SJCRH30 (cell line): ENCODE results near the gene UCHL5. TPM values are rescaled to one million over a fixed set of nuclear protein-coding genes. Genes with fewer than 3 reads are reported as not detected.

Source experiments
- DNase-seq, 2 experiments: peaks; one replicate each; pipeline ENCODE4 v3.0.0-alpha.2; 2015 to 2020
- H3K27ac ChIP-seq: fragments of 250-450 bp; sonication (Bioruptor Pico); 2 replicates; pipeline ENCODE4 v1.5.1; 2020; ENCODE audit warnings: mild to moderate bottlenecking, moderate library complexity
- H3K27me3 ChIP-seq: fragments of 250-450 bp; sonication (Bioruptor Pico); 2 replicates; pipeline ENCODE4 v1.5.1; 2020; ENCODE audit warnings: mild to moderate bottlenecking, moderate library complexity
- H3K36me3 ChIP-seq: fragments of 250-450 bp; sonication (Bioruptor Pico); 2 replicates; pipeline ENCODE4 v1.5.1; 2020; ENCODE audit warnings: mild to moderate bottlenecking, moderate library complexity
- H3K4me1 ChIP-seq: fragments of 250-450 bp; sonication (Bioruptor Pico); 2 replicates; pipeline ENCODE4 v1.5.1; 2020; ENCODE audit warnings: mild to moderate bottlenecking, moderate library complexity
- H3K4me3 ChIP-seq: fragments of 250-450 bp; sonication (Bioruptor Pico); 2 replicates; pipeline ENCODE4 v1.5.1; 2020; ENCODE audit warnings: mild to moderate bottlenecking, moderate library complexity
- H3K9me3 ChIP-seq: fragments of 250-450 bp; sonication (Bioruptor Pico); replicated peaks from 2 replicates; pipeline ENCODE4 v1.5.1; 2020; ENCODE audit warnings: mild to moderate bottlenecking, moderate library complexity
- total RNA-seq: library from RNA; depleted of rRNA; stranded (reverse); fragments of >200 nt; shearing (Covaris generic); gene quantifications from 2 replicates; pipeline ENCODE4 v1.2.3, GENCODE V29; 2014; rRNA removed

UCHL5 gene
- total RNA-seq, 1 experiment from 2014 or later, result 42.2 TPM

GRCh38 chr1:192974701-192975100 lies 84.5 kb downstream of the UCHL5 start:
- no peak for DNase-seq
- Histone ChIP-seq H3K36me3 (no peaks in the 10 kb centered on the region), H3K4me3 (no peak overlapping the region), H3K27me3 (no peaks in the 10 kb centered on the region), H3K4me1 (no peaks in the 10 kb centered on the region), H3K9me3 (no peaks in the 10 kb centered on the region), H3K27ac (no peak overlapping the region)

GRCh38 chr1:192973988-192974387 lies 85.2 kb downstream of the UCHL5 start:
- H3K4me3 ChIP-seq, result no peak overlapping the region
- no peak overlapping the region for H3K27ac ChIP-seq
- H3K4me1 ChIP-seq, result no peaks in the 10 kb centered on the region
- no peaks in the 10 kb centered on the region for H3K27me3 ChIP-seq
- DNase-seq, result no peak
- no peaks in the 10 kb centered on the region for H3K9me3 ChIP-seq
- H3K36me3 ChIP-seq, result no peaks in the 10 kb centered on the region

DNA sequence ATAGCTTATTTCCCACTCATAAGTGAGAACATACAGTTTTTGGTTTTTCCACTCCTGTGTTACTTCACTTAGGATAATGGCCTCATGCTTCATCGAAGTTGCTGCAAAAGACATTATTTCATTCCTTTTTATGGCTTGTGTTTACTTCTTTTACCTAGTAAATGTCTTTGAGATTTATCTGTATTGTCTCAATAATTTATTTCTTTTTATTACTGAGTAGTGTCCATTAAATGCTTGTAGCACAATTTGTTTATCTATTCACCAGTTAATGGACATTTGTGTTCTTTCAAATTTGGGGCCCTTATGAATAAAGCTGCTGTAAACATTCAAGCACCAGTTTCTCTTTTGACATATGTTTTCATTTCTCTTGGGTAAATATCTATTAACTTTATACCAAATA lies 86.0 kb downstream of the UCHL5 start:
- no peaks in the 10 kb centered on the region for H3K27me3 ChIP-seq
- H3K27ac ChIP-seq, result no peak overlapping the region
- DNase-seq, result no peak
- H3K4me3 ChIP-seq, result no peak overlapping the region
- no peaks in the 10 kb centered on the region for H3K9me3 ChIP-seq
- no peaks in the 10 kb centered on the region for H3K4me1 ChIP-seq
- no peaks in the 10 kb centered on the region for H3K36me3 ChIP-seq

- Histone ChIP-seq H3K27me3 (no peaks in the 10 kb centered on the region), H3K4me1 (no peaks in the 10 kb centered on the region), H3K36me3 (no peaks in the 10 kb centered on the region), H3K4me3 (no peak overlapping the region), H3K27ac (no peak overlapping the region), H3K9me3 (no peaks in the 10 kb centered on the region)
- no peak for DNase-seq
Measured at GRCh38 chr1:192969091-192969490, 90.1 kb downstream of the UCHL5 start.

GRCh38 chr1:192968323-192968722 lies 90.8 kb downstream of the UCHL5 start:
- Histone ChIP-seq H3K27ac (no peak overlapping the region), H3K27me3 (no peaks in the 10 kb centered on the region), H3K9me3 (no peaks in the 10 kb centered on the region), H3K4me1 (no peaks in the 10 kb centered on the region), H3K4me3 (no peak overlapping the region), H3K36me3 (no peaks in the 10 kb centered on the region)
- no peak for DNase-seq

DNA sequence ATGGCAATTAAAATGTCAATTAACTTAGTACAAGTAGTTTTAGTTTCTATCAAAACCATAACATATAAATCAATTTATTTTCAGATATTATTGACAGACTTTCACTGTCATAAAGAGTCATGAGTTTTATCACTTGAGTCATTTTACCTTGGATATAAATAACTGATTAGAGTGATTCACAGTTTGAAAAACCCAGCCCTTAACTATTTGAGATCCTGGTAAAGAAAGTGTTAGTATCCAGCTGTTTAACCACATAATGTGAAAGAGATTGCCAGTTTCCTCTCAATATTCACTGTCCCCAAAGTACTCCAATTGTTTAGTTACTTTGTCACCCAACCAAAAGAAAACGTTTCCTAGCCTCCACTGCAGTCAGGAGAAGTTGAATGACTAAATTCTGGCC lies 91.3 kb downstream of the UCHL5 start:
- Histone ChIP-seq H3K27ac (no peak overlapping the region), H3K27me3 (no peaks in the 10 kb centered on the region), H3K4me1 (no peaks in the 10 kb centered on the region), H3K4me3 (no peak overlapping the region), H3K9me3 (no peaks in the 10 kb centered on the region), H3K36me3 (no peaks in the 10 kb centered on the region)
- DNase-seq, result no peak

DNA sequence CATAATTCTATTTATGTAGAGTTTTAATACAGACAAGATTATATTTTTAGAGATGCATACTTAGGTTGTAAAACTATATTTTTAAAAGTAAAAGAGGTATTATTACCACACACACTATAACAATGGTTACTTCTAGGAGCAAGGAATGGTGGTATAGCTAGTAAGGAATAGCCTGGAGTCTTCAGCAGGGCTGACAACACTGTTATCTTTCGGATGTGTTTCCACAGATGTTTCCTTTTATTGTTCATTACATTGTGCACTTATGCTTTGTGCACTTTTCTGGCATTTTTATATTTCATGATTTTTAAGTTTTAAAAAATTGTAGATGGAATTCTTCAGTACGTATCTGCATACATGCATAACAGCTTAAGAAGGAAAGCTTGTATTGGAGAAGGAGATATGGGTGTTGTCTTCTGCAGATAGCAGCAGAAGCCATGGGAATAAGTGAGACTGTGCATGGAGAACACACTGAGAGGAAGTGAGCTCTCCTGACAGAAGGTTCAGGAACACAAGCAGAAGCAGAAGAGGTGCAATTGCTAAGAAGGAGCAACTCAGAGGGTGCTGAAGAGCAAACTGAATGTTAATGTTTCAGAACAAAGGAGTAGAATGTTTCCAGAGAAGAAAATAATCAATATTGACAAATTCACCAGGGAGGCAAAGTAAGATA lies 91.8 kb downstream of the UCHL5 start:
- no peaks in the 10 kb centered on the region for H3K9me3 ChIP-seq
- no peaks in the 10 kb centered on the region for H3K36me3 ChIP-seq
- H3K4me3 ChIP-seq, result no peak overlapping the region
- H3K27me3 ChIP-seq, result no peaks in the 10 kb centered on the region
- no peak for DNase-seq
- no peaks in the 10 kb centered on the region for H3K4me1 ChIP-seq
- H3K27ac ChIP-seq, result no peak overlapping the region

DNA sequence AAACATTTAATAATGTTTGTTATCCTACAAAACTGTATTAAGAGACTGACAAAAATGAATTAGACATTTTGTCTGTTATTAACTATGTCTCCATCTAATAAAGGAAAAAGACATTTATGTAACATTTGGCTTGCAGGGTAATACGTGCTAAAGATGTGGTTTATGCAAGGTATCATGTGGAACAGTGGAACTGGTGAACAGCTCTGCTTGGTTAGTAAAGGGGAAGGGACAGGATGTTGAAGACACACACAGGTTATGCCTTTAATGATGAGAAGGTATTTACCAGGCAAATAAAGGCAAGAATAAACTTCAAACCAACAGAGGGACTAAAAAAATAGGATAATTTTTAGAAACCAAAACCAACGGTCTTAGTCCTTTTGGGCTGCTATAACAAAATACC lies 93.1 kb downstream of the UCHL5 start:
- Histone ChIP-seq H3K27me3 (no peaks in the 10 kb centered on the region), H3K36me3 (no peaks in the 10 kb centered on the region), H3K4me3 (no peak overlapping the region), H3K4me1 (no peaks in the 10 kb centered on the region), H3K27ac (no peak overlapping the region), H3K9me3 (no peaks in the 10 kb centered on the region)
- DNase-seq, result no peak

DNA sequence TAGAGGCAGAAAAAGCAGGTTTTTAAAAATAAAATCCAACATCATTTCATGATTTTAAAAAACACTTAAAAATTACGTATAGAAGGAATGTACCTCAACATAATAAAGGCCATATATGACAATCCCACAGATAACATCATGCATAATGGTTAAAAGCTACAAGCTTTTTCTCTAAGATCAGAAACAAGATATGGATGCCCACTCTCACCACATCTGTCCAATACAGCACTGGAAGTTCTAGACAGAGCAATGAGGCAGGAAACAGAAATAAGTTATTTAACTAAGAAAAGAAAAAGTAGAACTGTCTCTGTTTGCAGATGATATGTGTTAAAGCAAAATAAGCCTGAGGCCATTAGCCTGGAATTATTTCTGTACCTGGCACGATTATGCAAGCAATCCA lies 96.3 kb downstream of the UCHL5 start:
- Histone ChIP-seq H3K4me3 (no peak overlapping the region), H3K9me3 (no peaks in the 10 kb centered on the region), H3K36me3 (no peaks in the 10 kb centered on the region), H3K27ac (no peak overlapping the region), H3K4me1 (no peaks in the 10 kb centered on the region), H3K27me3 (no peaks in the 10 kb centered on the region)
- DNase-seq, result no peak

Other genes starting within 250 kb of the UCHL5 start
- 80.9 and 91.9 TPM in 2 replicates for gene RO60, start 252 bp upstream of the UCHL5 start, total RNA-seq
- gene GLRX2, start 46.1 kb upstream of the UCHL5 start, total RNA-seq, result 25.8 and 29.2 TPM in 2 replicates
- 14.7 and 15.8 TPM in 2 replicates for gene CDC73, start 62.7 kb upstream of the UCHL5 start, total RNA-seq
- 0.81 and 1.5 TPM in 2 replicates for gene B3GALT2, start 127.3 kb upstream of the UCHL5 start, total RNA-seq